HepG2 (cell line): ENCODE results near the gene SMARCB1. TPM values are rescaled to one million over a fixed set of nuclear protein-coding genes. Genes with fewer than 3 reads are reported as not detected.

ENCODE experiments used
- ATF1 ChIP-seq: IDR thresholded peaks from 2 replicates; pipeline ENCODE4 v1.6.1; 2016; ENCODE audit warnings: mild to moderate bottlenecking, control low read depth
- CBX5 ChIP-seq: sonication (generic); formaldehyde crosslinking; IDR thresholded peaks from 2 replicates; pipeline ENCODE4 v1.4.0; 2020; ENCODE audit warnings: missing genetic modification reagents, borderline replicate concordance
- GLI4 ChIP-seq: sonication (generic); formaldehyde crosslinking; IDR thresholded peaks from 2 replicates; pipeline ENCODE4 v1.5.1; 2020; ENCODE audit warnings: missing genetic modification reagents, mild to moderate bottlenecking, moderate library complexity, borderline replicate concordance
- IRX3 ChIP-seq: sonication (generic); formaldehyde crosslinking; IDR thresholded peaks from 2 replicates; pipeline ENCODE4 v1.8.1; 2023; ENCODE audit warnings: mild to moderate bottlenecking, low read depth, missing genetic modification reagents, borderline replicate concordance
- NFKBIZ ChIP-seq: IDR thresholded peaks from 2 replicates; pipeline ENCODE4 v1.6.1; 2018; ENCODE audit warnings: missing genetic modification reagents, missing compliant biosample characterization
- RERE ChIP-seq: IDR thresholded peaks from 2 replicates; pipeline ENCODE4 v1.6.1; 2016; ENCODE audit warnings: low read depth, missing genetic modification reagents, missing compliant biosample characterization
- SMARCC2 ChIP-seq: fragments of 450-650 bp; IDR thresholded peaks from 2 replicates; pipeline ENCODE4 v1.6.1; 2017; ENCODE audit warnings: antibody characterized with exemption, mild to moderate bottlenecking
- TAF15 ChIP-seq: fragments of 200-400 bp; formaldehyde crosslinking; IDR thresholded peaks from one replicate; pipeline ENCODE4 v1.6.1; 2018; ENCODE audit warnings: mild to moderate bottlenecking, low read depth, low read length; ENCODE audit not compliant: poor library complexity, severe bottlenecking
- YEATS4 ChIP-seq: sonication (generic); formaldehyde crosslinking; IDR thresholded peaks from 2 replicates; pipeline ENCODE4 v1.4.0; 2020; ENCODE audit warnings: missing genetic modification reagents, borderline replicate concordance
- ZMYM2 ChIP-seq: sonication (generic); formaldehyde crosslinking; IDR thresholded peaks from 2 replicates; pipeline ENCODE4 v1.8.0; 2022; ENCODE audit warnings: mild to moderate bottlenecking, missing genetic modification reagents
- ZMYM3 ChIP-seq: sonication (generic); formaldehyde crosslinking; IDR thresholded peaks from 2 replicates; pipeline ENCODE4 v1.5.1; 2020; ENCODE audit warnings: mild to moderate bottlenecking, missing genetic modification reagents
- ZNF484 ChIP-seq: sonication (generic); formaldehyde crosslinking; IDR thresholded peaks from 2 replicates; pipeline ENCODE4 v1.5.1; 2020; ENCODE audit warnings: mild to moderate bottlenecking, low read depth, missing genetic modification reagents, borderline replicate concordance
- ZSCAN21 ChIP-seq: sonication (generic); formaldehyde crosslinking; IDR thresholded peaks from 2 replicates; pipeline ENCODE4 v1.8.0; 2022; ENCODE audit warnings: mild to moderate bottlenecking, missing genetic modification reagents, moderate library complexity, borderline replicate concordance
- polyA plus RNA-seq, 8 experiments: library from polyadenylated mRNA; depleted of rRNA in 3 of 8; stranded (reverse) in 7 of 8; unstranded in 1 of 8; fragments of >200 nt; fragmentation: Illumina TruSeq in 4 of 8; extraction: Trizol in 4 of 8; gene quantifications; 2 replicates each; pipeline versions ENCODE4 v1.2.1 to v1.2.3, GENCODE V29; 2011 to 2016; ENCODE audit warnings: low read depth in 4 of 8, missing spikeins in 1 of 8, mixed read lengths in 1 of 8; ENCODE audit not compliant: insufficient read depth in 1 of 8
- total RNA-seq, 5 experiments: library from RNA; depleted of rRNA; stranded (reverse); fragments of >200 nt; fragmentation: Illumina TruSeq; extraction: Trizol; gene quantifications; 2 replicates each; pipeline ENCODE4 v1.2.3, GENCODE V29; 2016; ENCODE audit warnings: low read depth in 1 of 5
- TF ChIP-seq, protein P1 (sequence below): sonication (generic); formaldehyde crosslinking; IDR thresholded peaks from 2 replicates; pipeline ENCODE4 v1.4.0; 2020; ENCODE audit warnings: missing genetic modification reagents, borderline replicate concordance
- TF ChIP-seq, protein P2 (sequence below): sonication (generic); formaldehyde crosslinking; IDR thresholded peaks from 2 replicates; pipeline ENCODE4 v1.4.0; 2020; ENCODE audit warnings: missing genetic modification reagents, borderline replicate concordance
- TF ChIP-seq, protein P3 (sequence below): IDR thresholded peaks from 2 replicates; pipeline ENCODE4 v1.6.1; 2016; ENCODE audit warnings: missing genetic modification reagents, missing compliant biosample characterization

SMARCB1 gene
- total and polyA plus RNA-seq, 2 of the 13 experiments (the other 11 are each of a cell fraction or from before 2014, with no cell fraction given), result 74.0 to 166 TPM

GRCh38 chr22:23775779-23776375, 10.9 kb upstream of the SMARCB1 start (continued):
- TF ChIP-seq RERE (CRISPR knock-in tag) (no peak), ZMYM2 (no peak), ATF1 (CRISPR knock-in tag) (no peak), ZSCAN21 (CRISPR knock-in tag) (no peak), NFKBIZ (CRISPR knock-in tag) (no peak), IRX3 (CRISPR knock-in tag) (no peak), GLI4 (no peak), SMARCC2 (no peak), TAF15 (no peak), ZNF484 (CRISPR knock-in tag) (no peak), YEATS4 (CRISPR knock-in tag) (no peak), CBX5 (CRISPR knock-in tag) (no peak), ZMYM3 (CRISPR knock-in tag) (peak; percentile 94)
- TF ChIP-seq, protein P1, sequence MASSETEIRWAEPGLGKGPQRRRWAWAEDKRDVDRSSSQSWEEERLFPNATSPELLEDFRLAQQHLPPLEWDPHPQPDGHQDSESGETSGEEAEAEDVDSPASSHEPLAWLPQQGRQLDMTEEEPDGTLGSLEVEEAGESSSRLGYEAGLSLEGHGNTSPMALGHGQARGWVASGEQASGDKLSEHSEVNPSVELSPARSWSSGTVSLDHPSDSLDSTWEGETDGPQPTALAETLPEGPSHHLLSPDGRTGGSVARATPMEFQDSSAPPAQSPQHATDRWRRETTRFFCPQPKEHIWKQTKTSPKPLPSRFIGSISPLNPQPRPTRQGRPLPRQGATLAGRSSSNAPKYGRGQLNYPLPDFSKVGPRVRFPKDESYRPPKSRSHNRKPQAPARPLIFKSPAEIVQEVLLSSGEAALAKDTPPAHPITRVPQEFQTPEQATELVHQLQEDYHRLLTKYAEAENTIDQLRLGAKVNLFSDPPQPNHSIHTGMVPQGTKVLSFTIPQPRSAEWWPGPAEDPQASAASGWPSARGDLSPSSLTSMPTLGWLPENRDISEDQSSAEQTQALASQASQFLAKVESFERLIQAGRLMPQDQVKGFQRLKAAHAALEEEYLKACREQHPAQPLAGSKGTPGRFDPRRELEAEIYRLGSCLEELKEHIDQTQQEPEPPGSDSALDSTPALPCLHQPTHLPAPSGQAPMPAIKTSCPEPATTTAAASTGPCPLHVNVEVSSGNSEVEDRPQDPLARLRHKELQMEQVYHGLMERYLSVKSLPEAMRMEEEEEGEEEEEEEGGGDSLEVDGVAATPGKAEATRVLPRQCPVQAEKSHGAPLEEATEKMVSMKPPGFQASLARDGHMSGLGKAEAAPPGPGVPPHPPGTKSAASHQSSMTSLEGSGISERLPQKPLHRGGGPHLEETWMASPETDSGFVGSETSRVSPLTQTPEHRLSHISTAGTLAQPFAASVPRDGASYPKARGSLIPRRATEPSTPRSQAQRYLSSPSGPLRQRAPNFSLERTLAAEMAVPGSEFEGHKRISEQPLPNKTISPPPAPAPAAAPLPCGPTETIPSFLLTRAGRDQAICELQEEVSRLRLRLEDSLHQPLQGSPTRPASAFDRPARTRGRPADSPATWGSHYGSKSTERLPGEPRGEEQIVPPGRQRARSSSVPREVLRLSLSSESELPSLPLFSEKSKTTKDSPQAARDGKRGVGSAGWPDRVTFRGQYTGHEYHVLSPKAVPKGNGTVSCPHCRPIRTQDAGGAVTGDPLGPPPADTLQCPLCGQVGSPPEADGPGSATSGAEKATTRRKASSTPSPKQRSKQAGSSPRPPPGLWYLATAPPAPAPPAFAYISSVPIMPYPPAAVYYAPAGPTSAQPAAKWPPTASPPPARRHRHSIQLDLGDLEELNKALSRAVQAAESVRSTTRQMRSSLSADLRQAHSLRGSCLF (CRISPR knock-in tag), result no peak
- TF ChIP-seq, protein P2, sequence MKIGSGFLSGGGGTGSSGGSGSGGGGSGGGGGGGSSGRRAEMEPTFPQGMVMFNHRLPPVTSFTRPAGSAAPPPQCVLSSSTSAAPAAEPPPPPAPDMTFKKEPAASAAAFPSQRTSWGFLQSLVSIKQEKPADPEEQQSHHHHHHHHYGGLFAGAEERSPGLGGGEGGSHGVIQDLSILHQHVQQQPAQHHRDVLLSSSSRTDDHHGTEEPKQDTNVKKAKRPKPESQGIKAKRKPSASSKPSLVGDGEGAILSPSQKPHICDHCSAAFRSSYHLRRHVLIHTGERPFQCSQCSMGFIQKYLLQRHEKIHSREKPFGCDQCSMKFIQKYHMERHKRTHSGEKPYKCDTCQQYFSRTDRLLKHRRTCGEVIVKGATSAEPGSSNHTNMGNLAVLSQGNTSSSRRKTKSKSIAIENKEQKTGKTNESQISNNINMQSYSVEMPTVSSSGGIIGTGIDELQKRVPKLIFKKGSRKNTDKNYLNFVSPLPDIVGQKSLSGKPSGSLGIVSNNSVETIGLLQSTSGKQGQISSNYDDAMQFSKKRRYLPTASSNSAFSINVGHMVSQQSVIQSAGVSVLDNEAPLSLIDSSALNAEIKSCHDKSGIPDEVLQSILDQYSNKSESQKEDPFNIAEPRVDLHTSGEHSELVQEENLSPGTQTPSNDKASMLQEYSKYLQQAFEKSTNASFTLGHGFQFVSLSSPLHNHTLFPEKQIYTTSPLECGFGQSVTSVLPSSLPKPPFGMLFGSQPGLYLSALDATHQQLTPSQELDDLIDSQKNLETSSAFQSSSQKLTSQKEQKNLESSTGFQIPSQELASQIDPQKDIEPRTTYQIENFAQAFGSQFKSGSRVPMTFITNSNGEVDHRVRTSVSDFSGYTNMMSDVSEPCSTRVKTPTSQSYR (CRISPR knock-in tag), result no peak
- TF ChIP-seq, protein P3, sequence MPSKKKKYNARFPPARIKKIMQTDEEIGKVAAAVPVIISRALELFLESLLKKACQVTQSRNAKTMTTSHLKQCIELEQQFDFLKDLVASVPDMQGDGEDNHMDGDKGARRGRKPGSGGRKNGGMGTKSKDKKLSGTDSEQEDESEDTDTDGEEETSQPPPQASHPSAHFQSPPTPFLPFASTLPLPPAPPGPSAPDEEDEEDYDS (CRISPR knock-in tag), result no peak
